ENCODE data around the gene ADAMTS12.

ADAMTS12 gene

DNA sequence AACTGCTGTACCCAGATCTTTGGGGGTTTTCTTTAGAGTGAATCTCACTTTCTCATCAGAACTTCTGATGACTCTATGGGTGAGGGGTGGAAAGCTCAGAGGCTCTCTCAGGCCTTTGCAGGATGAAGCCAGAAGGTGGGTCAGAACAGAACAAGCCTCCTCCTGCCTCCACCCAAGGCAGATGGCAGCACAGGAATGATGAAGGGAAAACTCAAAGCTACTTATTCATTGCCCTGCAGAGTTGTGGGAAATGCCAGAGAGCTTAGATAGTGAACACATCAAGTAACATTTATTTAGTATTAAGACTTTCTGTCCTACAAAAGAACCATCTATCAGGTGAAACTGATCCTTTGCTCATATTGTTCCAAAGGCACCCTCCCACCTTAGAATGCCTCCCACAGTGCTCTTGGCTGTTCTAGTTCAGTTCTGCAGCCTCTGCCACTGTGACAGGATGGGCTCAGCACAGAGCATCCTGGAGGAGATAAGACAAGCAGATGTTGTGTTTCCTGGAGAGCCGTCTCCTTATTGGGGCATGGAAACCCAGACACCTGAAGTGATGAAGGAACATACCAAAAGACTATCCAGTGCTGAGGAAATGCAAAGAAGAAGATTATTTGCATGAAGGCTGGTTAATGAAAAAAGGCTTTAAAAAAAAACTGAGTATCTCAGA lies 146.6 kb downstream of the ADAMTS12 start:
- DNase-seq, result no peak

DNA sequence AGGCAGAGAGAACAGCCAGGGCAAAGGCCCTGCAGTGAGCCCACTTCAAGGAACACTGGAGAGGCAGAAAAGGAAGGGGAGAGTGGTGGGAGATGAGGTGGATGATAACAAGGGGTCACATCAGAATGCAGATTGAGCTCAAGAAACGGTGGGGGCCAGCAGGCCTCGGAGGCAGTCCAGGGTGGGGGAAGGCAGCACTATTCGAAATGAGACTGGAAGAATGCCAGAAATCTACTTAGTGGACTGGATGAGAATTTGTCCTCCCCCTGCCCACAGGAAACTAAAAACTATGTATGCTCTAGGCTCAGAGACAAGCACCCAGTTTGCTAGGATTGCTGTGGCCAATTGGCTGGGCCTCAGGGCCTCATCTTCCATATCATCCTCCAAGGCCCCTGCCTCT lies 148.7 kb downstream of the ADAMTS12 start:
- DNase-seq, result no peak

DNA sequence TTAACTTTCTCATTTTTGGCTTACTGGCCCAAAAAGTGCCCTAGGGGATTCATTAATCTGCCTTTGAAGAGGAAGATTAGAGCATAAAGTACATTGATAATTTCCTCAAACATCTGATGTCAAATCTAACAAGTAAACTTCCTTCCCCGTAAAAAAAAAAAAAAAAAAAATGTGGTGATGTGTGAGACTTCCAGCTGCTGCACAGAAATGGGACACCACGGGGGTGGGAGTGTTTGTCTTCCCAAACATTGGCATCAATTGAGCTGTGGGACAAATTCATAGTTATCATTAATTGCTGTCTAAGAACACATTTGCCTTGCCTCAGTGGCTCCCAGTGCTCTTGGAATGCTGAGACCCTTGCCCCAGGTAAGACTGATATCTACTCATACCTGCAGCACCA lies 149.6 kb downstream of the ADAMTS12 start:
- no peak for DNase-seq

DNA sequence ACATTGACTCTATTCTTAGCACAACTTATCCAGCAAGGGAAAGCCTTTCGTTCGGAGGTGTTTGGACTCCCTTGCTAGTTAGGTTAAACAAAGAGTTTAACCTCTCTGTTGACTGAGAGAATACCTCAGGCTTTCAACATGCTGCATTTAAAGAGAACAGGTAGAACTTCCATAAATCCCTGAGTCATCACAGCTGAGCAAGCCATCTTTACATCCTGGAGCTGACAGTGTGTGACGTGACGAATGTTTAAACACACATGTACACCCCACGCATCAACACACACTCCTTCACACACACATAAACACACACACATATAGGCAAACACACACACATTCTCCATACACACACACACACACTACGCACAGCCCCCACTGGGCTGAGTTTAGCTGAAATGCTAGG lies 152.8 kb downstream of the ADAMTS12 start:
- DNase-seq, result no peak

DNA sequence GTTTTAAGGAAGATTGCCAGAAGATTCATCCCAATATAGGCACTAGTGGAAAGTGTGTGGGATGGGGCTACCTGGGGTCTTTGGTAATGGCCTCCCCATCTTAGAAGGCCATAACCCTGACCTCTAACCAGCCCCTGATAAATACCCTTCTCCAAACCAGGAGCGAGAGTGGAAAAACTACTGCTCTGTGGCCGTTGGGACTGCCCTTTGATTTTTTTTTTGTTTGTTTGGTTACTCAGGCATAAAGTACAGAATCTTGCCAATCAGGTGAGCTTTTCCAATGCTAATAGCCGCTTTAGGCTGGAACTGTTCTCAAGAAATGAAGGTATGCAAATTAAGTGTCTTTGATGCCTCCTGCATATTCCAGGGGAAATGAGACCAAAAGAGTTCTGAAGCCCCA lies 153.7 kb downstream of the ADAMTS12 start:
- peak in 1 of 2 experiments; percentile 14 for DNase-seq

DNA sequence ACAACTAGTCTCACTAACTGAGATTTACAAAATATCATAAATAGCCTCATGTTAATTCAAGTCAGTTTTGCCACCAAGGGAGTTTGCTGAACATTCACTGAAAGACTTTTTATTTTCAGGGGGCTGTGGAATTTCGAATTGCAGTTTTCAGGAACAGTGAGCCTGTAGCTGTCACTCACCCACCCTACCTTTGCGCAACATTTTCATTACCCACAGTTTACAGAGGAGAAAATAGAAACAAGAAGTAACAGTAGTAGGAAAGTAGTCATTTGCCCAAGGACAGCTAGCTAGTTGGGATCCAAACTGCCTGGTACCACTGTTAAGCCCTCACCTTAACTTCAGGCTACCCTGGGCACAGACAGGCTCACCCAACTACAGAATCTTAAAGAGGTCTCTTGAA lies 154.1 kb downstream of the ADAMTS12 start:
- no peak for DNase-seq

DNA sequence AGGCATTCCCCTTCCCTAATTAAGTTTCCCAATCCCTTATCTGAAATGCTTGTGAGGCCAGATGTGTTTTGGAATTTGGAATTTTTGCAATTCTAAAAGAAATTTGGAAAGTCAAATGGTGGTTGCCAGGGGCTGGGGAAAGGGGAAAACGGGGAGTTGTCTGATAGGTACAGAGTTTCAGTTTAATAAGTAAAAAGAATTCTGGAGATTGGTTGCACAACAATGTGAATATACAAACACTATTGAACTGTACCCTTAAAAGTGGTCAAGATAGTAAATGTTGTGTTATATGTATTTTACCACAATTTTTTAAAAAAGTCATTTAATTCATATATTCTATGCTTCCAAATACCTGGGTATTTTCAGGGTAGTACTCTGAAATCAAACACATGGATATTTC lies 154.5 kb downstream of the ADAMTS12 start:
- DNase-seq, result no peak

DNA sequence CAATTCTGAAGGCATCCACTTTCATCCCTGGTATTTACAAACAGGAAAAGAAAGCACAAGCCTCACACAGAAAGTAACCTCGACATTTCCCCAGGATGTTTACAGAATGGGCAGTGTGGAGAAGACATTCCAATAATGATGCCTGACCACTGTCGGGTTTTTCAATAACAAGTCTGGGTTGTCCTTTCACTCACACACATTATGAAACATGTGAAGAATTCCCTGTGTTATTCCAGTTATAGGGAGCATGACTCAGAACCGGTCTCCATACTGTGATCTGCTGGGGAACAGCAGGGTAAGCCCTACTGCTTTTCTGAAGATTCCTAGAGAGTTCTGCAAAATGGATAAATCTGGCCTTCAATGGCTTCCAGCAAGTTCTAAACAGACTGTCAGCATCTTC lies 155.3 kb downstream of the ADAMTS12 start:
- no peak for DNase-seq

DNA sequence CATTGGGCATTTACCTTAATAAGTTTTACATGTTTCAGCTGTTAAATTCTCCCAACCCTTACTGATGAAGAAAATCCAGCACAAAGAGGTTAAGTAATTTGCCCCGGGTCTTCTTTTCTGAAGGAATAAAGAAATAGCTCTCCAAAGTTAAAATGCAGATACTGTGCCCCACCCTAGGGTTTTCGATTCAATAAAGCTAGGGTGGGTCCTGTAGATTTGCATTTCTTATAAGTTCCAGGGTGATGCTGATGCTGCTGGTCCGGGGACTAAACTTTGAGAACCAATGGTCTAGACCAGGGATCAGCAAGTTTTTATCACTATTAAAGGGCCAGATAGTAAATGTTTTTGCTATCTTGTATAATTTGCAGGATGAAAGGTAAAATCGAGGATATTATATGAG lies 156.7 kb downstream of the ADAMTS12 start:
- no peak for DNase-seq

DNA sequence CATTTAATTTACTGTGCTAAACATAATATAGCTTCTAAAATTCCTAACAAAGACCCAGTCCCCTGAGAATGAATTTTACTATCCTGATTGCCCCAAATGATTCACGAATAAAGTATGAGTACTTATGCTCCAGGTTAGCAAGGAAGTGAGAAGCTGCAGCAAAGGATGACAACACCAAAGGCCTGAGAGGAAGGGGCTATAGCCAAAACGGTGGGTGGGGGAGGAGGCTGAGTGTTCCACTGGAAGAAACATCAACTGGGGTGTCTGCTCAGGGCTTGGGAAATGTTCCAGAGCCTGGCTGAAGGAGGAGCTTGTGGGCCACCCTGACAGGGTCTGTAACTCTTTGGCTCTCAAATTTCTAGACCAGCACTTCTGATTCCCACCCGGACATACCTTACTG lies 157.3 kb downstream of the ADAMTS12 start:
- no peak for DNase-seq

DNA sequence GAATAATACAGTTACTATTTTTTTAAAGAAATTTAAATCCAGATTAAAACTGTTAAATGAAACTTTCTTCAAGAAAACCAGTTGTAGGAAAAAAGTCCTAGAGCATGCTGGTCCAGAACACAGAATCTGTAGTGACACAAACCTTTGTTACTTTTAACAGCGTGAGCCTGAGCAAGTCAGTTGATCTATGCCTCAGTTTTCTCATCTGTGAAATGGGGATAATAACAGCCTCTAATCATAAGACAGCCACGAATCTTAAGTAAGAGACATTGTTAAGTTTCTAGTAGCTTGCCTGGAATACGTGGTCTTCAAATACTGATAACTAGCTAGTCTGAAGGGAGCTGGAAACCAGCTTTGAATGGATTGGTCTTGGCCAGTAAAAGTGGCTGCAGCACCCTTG lies 158.6 kb downstream of the ADAMTS12 start:
- no peak for DNase-seq

DNA sequence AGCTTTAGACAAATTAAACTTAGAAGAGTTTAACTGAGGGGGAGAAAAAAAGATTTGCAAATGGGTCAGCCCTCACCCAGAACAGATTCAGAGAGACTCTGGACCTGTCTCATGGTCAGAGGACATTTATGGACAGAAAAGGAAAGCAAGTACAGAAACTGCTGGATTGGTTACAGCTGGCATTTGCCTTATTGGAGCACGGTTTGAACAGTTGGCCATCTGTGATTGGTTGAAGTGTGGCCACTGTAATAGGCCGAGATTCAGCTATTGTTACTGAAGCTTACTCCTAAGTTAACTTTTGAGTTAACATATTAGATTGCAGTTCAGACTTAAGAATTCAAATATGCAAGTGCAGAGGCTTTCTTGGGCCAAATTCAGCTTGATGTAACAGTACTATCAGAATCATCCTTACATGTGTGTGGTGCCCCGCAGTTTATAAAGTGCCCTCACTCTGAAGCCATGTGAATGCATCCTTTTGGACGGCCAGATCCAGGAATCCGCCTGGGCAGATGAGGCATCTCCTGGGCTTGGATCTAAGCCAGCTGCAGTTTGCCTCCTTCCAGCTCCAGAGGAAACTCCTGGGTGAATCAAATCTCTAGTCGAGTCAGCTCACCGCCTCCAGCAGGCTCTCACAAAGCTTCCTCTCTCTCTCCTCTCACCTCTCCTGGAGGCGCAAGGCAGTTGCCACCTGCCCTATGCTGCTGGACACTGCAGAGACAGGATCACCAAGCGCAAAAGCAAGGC lies 165.2 kb downstream of the ADAMTS12 start:
- DNase-seq, result no peak

DNA sequence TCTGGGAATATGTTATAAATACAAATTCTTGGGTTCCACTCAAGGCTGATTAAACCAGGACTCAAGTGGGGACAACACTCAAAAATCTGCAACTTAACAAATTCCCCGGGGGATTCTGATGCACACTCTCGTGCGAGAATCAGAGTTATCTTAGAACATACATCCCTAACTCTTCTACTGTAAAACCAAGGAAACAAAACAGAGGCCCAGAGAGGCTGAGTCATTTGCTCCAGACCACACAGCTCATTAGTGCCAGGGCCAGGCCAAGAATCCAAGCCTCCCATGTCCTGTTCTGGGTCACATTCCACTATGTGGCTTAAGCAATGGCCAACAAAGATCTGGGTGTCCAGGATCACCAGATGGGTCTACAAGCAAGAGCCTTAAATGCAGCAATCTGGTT lies 166.0 kb downstream of the ADAMTS12 start:
- no peak for DNase-seq

DNA sequence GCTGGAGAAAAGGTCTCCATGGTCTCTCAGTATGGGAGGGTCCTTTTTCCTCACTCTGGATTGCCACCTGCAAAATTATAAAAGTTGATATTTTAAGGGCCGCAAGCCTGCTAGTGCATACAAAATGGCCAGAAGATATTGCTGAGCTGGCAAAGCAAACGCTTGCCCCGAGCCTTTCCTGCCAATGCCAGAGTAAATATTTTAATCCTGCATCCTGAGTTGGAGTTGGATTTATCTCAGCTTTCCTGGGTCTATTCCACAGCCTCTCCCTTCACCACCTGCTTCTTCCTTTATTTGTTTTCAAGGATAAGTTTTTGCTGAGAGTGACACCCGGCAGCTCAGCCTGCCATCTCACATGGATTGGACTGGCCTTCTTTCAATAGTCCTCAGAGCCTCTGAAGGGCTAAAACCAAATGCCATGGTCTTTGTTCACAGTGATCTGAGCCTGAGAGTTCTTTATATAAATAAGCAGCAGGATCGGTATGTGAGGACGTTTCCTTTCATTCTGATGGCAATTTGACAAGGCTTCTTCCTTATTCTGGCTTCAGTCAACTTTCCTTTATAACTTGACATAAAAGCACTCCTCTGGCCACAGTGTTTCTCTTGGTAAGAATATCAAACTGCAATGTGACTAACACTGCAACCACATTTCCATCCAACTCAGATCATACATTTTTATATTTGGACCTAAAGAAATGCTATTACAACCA lies 170.1 kb downstream of the ADAMTS12 start:
- no peak for DNase-seq

DNA sequence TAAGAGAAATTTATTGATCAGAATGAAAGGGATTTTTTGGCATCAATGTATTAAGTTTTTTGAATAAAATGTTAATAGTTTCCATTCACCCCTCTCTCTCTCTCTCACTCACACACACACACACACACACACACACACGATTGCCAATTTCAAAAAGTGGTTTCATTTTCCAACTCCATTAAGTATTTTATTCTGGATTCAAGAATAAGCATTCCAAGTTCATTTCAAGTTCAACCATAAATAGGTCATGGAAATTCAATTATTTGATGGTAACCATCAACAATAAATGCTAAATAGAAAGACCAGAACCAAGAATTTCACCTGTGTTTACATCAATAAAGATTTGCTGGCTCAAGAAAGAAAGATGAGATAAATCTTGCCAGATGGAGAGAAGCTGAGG lies 171.6 kb downstream of the ADAMTS12 start:
- DNase-seq, result no peak

DNA sequence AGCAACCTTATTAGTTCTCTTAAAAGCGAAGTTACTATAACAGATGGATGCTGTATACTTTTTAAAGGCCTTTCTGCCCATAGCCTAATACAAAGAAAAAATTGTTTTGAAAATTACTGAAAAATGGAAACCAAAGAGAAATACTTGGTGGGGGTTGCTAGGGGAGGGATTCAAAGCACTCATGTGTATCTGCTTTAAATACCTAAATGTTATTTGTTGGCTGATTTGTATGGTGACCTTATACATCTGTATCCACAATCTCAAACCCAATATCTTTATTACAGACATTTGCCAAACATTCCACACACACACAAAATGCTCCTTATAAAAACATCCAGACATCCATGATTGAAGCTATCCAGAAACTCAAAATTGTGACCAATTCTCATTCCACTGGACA lies 172.0 kb downstream of the ADAMTS12 start:
- no peak for DNase-seq

DNA sequence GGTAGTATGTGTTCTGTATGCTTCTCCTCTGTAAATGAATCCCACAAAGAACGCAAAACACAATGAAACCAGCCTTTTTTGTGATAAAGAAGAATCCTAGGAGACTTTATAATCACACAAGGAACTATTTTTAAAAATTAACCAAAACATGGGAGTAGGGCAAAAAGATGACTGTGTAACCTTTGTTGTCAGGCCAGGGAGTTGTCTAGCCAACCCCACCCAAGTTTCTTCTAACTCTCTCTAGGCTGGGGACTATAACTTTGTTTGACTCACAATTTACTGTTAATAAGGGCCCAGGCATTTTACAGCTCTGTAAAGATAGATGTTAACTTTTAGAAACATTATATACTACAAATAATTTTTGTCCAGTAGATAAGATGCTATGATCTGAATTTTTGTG lies 176.1 kb downstream of the ADAMTS12 start:
- no peak for DNase-seq

DNA sequence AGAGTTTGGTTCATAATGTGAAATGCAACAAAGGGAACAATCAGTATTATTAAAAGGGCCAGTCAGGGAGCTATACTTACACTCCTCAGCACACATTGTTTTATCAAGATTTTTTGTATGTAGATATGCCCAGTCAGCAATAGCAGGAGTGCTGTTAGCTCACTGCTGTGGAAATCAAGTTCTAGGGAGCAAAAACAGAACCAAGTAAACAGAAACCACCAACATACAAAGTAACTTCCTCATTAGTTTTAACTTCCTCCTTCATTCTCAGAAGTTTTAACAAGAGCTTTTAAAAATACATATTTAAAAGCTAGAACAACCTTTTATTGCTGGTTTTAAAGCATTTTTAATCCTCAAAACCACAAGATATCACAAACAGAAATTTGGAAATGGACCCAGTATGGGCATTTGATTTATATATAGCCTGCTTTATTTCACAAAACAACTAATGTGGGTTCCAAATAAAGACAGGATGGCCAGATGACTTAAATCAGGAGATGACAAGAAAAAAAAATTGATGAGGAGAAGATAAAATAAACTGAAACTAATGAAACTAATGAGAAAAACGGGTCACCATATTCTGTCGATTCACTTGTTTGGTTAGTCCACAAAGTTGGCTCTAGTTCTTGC lies 178.5 kb downstream of the ADAMTS12 start:
- DNase-seq, result no peak

DNA sequence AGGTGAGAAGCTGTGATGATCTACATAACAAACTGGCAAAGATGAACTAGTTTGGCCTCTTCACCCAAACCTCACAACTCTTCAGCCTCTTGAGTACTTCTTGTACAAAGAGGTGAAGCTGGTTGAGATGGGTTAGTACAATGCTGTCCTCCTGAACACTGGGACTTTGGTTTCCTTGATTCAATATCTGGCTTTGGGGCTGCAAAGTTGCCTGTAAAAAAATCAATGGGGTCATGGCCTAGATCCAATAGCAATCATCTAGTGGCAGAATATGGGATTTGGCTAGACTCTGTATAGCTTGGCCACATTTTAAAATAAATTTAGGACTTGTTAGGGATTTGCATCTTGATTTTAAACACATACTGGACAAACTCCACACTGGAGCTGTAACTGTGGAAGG lies 179.1 kb downstream of the ADAMTS12 start:
- DNase-seq, result no peak

DNA sequence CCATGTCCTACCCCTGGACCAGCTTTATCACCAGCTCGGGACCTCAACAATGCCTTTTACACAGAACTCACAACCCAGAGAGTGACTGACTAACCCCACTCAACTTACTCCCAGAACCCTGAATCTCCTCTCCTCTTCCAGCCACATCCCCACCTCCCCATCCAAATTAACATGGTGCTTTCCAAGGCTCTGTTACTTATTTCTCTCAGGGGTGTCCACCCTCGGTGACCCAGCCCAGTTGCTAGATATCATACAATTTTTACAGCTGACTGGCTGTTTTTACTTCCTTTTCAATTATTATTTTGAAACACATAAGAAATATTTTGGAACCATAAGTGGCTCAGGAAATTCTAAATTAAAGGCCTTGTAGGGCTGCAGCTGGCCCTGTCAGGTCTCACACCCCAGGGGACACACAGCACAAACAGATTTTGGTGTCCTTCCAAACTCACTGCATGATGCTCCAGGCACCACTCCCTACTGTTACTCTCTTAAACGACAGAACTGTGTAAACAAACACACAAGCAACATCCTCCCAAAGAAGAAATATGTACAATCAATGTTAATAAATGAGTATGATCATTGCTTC lies 180.6 kb downstream of the ADAMTS12 start:
- DNase-seq, result no peak

DNA sequence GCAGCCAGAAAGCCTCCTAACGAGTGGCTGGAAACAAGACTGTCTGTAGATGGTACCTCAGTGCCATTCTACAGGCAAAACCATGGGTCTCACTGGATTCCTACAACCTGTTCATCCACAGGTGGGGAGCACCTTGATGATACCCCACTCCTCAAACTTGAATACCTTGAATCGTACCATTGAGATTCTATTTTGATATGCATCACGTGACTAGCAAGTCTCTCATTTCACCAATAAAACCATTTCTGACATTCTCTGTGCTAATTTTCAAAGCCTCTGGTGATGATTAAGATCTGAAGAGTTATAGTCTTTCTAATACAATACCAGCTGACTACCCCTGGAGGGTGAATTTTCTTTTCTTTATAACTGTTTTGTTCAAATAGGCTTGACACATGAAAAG lies 188.9 kb downstream of the ADAMTS12 start:
- DNase-seq, result no peak

DNA sequence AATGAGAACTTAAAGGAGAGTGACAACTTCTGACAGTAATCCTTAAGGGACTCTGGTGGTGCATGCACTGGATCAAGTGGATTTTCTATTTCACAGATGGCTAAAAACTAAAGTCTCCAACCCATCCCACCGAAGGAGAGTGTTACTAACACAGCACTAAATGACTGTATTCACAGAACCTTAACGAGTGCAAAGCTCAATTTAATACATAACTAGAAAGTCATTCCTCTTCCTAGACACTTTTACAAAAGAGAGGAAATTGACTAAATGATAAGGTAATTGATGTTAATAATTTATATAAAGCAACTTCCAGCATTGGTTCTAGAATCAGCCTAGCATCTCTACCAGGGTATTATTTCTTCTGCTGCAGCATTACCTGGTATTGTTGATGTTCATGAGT lies 189.8 kb downstream of the ADAMTS12 start:
- DNase-seq, result no peak

DNA sequence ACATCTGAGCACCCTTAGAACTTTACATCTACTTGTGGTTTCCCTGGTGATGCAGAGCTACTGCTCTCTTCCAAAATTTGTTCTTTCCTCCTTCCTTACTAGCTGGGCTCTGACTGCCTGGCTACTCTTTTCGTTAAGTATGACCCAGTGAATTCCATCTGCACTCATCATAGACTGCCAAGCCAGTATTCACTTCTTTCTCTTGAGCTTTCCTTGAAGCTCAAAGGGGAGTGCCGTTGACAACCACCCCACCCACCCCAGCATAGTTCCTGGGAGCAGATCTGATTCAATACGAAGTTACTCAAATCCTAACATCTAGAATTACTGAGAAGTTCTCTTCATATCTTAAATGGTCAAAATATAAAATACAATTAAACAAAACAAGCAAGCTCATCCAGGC lies 190.5 kb downstream of the ADAMTS12 start:
- no peak for DNase-seq
